Choroid plexus epithelial cell (primary cell): ENCODE data around the gene OAT.

Source experiments
- DNase-seq: peaks from one replicate; pipeline ENCODE4 v3.0.0-alpha.2; 2010; ENCODE audit warnings: low read depth
- H3K4me3 ChIP-seq: 2 replicates; pipeline ENCODE4 v1.5.1; 2011; ENCODE audit warnings: low read depth, mild to moderate bottlenecking, control low read depth, low read length, moderate library complexity
- TF ChIP-seq, protein P1 (sequence below): conservative IDR thresholded peaks from 2 replicates; pipeline ENCODE4 v1.5.1; 2011; ENCODE audit warnings: low read depth, mild to moderate bottlenecking, control low read depth, inconsistent platforms, low read length, moderate library complexity

Gene OAT

DNA sequence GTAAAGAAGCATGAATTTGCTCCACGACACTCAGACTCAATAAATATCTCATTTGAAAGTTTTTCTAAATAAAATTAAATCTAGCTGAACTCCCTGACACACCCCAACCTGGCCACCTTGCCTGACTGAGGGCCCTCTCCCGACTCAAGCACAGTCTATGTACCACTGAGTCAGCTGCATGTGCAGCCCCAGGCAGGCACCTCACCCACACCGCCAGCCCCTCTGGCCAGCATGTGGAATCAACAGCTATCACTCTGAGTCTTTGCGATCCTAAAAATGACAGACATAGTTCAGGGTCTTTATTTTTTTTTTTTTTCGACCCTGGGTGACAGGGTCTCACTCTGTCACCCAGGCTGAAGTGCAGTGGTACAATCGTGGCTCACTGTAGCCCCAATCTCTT, 35.2 kb downstream of the OAT start:
- H3K4me3 ChIP-seq, result no peak overlapping the region
- DNase-seq, result no peak
- TF ChIP-seq, protein P1, sequence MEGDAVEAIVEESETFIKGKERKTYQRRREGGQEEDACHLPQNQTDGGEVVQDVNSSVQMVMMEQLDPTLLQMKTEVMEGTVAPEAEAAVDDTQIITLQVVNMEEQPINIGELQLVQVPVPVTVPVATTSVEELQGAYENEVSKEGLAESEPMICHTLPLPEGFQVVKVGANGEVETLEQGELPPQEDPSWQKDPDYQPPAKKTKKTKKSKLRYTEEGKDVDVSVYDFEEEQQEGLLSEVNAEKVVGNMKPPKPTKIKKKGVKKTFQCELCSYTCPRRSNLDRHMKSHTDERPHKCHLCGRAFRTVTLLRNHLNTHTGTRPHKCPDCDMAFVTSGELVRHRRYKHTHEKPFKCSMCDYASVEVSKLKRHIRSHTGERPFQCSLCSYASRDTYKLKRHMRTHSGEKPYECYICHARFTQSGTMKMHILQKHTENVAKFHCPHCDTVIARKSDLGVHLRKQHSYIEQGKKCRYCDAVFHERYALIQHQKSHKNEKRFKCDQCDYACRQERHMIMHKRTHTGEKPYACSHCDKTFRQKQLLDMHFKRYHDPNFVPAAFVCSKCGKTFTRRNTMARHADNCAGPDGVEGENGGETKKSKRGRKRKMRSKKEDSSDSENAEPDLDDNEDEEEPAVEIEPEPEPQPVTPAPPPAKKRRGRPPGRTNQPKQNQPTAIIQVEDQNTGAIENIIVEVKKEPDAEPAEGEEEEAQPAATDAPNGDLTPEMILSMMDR, result no peak

DNA sequence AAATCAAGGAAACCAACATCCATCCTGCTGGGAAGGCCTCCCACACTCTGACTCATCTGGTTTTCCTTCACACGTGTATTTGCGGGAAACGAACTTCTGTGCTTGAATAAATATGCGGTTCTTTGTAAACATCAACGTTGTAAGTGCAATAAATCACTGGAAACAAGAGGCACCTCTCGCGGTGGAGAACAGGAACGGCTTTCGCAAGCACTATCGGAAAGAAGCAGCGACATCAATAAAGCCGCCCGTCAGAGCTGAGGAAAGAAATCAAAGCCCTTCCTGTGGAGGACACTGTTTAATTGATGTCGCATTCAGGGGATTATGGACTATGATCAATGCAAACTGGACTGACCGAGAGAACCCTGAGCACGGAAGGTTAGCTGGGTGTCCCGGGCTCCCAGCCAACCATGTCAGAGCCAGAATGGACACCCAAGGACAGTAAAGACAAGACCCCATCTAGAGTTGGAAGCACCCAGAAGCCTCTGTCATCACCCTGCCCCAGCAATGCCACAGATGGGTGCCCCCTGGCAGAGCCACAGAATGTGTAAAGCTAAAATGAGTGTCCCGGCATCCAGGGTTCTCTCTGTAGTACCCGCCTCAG, 37.6 kb downstream of the OAT start:
- H3K4me3 ChIP-seq, result no peak overlapping the region
- DNase-seq, result no peak
- TF ChIP-seq, protein P1, result no peak

DNA sequence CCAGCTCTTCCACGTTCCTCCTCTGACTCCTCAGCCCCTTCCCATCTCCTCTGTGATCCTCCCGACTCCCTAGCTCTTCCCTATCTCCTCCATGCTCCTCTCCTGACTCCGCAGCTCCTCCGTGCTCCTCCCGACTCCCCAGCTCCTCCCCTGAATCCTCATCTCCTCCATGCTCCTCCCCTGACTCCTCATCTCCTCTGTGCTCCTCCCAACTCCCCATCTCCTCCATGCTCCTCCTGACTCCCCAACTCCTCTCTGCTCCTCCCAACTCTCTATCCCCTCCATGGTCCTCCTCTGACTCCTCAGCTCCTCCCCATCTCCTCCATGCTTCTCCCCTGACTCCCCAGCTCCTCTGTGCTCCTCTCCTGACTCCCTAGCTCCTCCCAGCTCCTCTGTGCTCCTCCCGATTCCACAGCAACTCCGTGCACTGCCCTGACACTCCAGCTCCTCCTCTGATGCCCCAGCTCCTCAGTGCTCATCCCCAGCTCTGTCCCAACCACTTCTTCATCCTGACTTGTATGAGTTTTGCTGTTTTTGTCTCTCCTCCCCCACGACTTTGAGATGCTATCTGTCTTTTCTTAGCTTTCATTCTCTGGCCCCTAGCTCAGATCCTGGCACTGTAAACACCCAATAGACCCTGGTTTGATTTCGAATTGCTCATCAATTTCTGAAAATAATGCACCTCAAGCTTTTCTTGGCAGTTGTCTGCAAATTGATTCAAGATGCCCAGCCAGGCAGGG, 38.3 kb downstream of the OAT start:
- no peak overlapping the region for H3K4me3 ChIP-seq
- DNase-seq, result no peak
- TF ChIP-seq, protein P1, result no peak

DNA sequence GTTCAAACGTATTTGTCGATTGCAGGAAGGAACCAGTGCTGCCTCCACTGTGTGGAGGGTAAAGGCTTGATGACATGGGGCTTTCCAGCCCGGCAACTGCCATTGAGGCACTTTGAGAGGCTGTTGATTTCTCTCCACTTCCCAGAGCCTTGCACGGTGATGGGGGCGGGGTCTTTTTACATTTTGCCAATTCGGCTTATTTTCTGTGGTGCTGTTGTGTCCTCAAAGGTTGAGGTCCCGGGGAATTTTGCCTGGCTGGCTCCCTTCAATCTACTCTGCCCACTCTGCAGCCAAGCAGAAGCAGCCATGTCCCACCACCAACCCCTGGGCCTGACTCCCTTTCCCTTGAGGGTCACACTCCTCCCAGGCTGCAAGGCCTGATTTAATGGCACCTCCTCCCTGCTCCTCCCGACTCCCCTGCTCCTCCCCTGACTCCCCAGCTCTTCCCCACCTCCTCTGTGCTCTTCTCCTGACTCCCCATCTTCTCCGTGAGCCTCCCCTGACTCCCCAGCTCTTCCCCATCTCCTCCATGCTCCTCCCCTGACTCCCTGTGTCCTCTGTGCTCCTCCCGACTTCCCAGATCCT, 39.0 kb downstream of the OAT start:
- no peak overlapping the region for H3K4me3 ChIP-seq
- DNase-seq, result no peak
- TF ChIP-seq, protein P1, result no peak

DNA sequence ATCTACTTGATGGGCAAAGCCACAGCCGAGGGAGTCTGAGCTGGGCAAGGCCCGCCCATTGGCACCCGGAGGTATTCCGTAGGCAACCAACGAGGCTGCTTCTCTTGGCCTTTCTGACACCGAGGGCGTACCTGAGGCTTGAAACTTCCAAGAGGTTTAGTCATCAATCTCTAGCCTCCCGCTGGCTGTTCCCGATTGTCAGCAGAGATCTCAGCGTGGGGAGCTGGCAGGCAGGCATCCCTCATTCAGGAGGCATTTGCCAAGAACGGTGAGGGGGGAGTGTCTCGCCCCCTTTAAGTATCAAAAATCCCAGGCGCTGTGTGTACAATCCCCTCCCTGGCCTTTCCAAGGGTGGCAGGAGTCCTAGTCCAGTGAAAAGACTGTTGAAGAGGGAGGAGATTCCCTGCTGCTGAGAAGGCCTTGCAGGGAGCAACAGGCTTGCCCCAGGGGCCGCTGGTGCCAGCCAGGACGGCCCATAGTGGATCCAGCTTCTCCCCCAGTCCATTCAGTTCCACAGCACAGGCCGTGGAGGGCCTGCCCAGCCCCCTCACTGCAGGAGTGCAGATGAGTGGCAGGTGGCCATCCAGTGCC, 39.7 kb downstream of the OAT start:
- TF ChIP-seq, protein P1, result no peak
- no peak for DNase-seq
- no peak overlapping the region for H3K4me3 ChIP-seq

DNA sequence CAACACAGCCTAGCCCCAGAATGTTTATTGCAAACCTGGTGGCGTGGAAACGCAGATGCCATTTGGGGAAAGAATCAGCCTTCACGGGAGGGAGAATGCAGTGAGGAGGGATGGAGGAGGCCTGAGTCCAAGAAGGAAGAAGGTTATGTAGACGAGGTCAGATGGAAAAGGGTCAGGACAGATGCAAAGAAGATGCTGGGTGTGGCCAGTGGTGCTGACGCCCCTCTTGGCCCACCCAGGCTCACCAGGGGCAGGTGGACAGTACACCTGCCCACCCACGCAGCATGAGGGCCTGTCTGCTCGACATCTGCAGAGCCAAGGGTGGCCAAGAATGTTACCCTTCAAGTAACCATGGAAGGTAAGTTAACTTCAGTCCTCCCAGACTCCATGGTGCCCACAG, 40.5 kb downstream of the OAT start:
- H3K4me3 ChIP-seq, result no peak overlapping the region
- TF ChIP-seq, protein P1, result no peak
- DNase-seq, result no peak
